Medulla oblongata (tissue), 1 donor: Measurements from ENCODE around the gene LASP1.
"Not testable (repeated sequence)": the region's sequence is repeated elsewhere in the genome, so short reads cannot be mapped to it uniquely, and the experiment has no call there.

Source experiments
- DNase-seq: peaks from one replicate; pipeline ENCODE4 v3.0.0-alpha.2; 2015; ENCODE audit errors: extremely low spot score

The LASP1 gene

GRCh38 chr17:38930782-38931181 is 60.9 kb downstream of the LASP1 start:
- DNase-seq = not testable (repeated sequence)

GRCh38 chr17:38933962-38934361 is 64.1 kb downstream of the LASP1 start:
- not testable (repeated sequence) for DNase-seq

GRCh38 chr17:38939987-38940386 is 70.1 kb downstream of the LASP1 start:
- DNase-seq = no peak

- DNase-seq = no peak
These were observed 70.5 kb downstream of the LASP1 start for GRCh38 chr17:38940404-38940803.

GRCh38 chr17:38942696-38943334 is 73.0 kb downstream of the LASP1 start:
- DNase-seq = no peak

GRCh38 chr17:38943607-38944006 is 73.7 kb downstream of the LASP1 start:
- DNase-seq = no peak

GRCh38 chr17:38947189-38947588 is 77.3 kb downstream of the LASP1 start:
- DNase-seq = no peak

GRCh38 chr17:38953800-38954199 is 83.9 kb downstream of the LASP1 start:
- DNase-seq = not testable (repeated sequence)

GRCh38 chr17:38958326-38958725 is 88.5 kb downstream of the LASP1 start:
- no peak for DNase-seq

- DNase-seq = no peak
These were observed 88.9 kb downstream of the LASP1 start for GRCh38 chr17:38958756-38959155.

GRCh38 chr17:38959508-38959907 is 89.7 kb downstream of the LASP1 start:
- DNase-seq = no peak

GRCh38 chr17:38960402-38960801 is 90.5 kb downstream of the LASP1 start:
- DNase-seq = no peak

- no peak for DNase-seq
These were observed 91.6 kb downstream of the LASP1 start for GRCh38 chr17:38961413-38961812.

GRCh38 chr17:38967290-38967738 is 97.5 kb downstream of the LASP1 start, which contains the start of gene FBXO47:
TSS of gene FBXO47 (minus strand) at chr17:38967403. CDS start at chr17:38963025, 4,378 bp downstream.
- peak; percentile 94 for DNase-seq

- DNase-seq = no peak
These were observed 99.4 kb downstream of the LASP1 start for GRCh38 chr17:38969281-38969680.

- DNase-seq = no peak
These were observed 100.3 kb downstream of the LASP1 start for GRCh38 chr17:38970128-38970527.

GRCh38 chr17:38970804-38971203 is 100.9 kb downstream of the LASP1 start:
- no peak for DNase-seq
